HEK293 (cell line): Measurements from ENCODE around the gene RPL31.
A peak's percentile ranks its signal among the peaks of the same experiment; 100 is the strongest.

Experiments
- CTCF ChIA-PET: fragments of 350-600 bp; formaldehyde crosslinking; extraction: SDS; loops from one replicate; lab custom pipeline; 2021; ENCODE audit warnings: antibody characterized with exemption; lab: Yijun Ruan, JAX
- POLR2A ChIA-PET: fragments of 300-600 bp; formaldehyde crosslinking; extraction: SDS; loops from one replicate; lab custom pipeline; 2020; ENCODE audit warnings: antibody characterized with exemption, inconsistent platforms; lab: Yijun Ruan, JAX
- H3K27ac ChIP-seq: fragments of 200-500 bp; sonication (Bioruptor generic); 2 replicates; pipeline ENCODE4 v1.5.1; 2014; ENCODE audit warnings: low read depth, low read length, control low read depth, inconsistent platforms; ENCODE audit errors: extremely low read depth
- H3K36me3 ChIP-seq, 2 experiments: fragments of 200-500 bp in 1 of 2; sonication (Bioruptor generic) in 1 of 2; 1 replicate in 1 of 2; 2 replicates in 1 of 2; pipeline ENCODE4 v1.5.1; 2014 to 2017; ENCODE audit warnings: inconsistent platforms in 2 of 2, low read length in 2 of 2; ENCODE audit not compliant: control insufficient read depth in 2 of 2, insufficient read depth in 1 of 2
- H3K4me1 ChIP-seq: fragments of 200-500 bp; sonication (Bioruptor generic); 2 replicates; pipeline ENCODE4 v1.5.1; 2014; ENCODE audit warnings: mild to moderate bottlenecking, low read length, inconsistent platforms; ENCODE audit not compliant: control insufficient read depth, insufficient read depth
- H3K4me3 ChIP-seq: 2 replicates; pipeline ENCODE4 v1.5.1; 2011; ENCODE audit warnings: low read depth, mild to moderate bottlenecking, control low read depth, low read length, moderate library complexity
- H3K9me3 ChIP-seq: fragments of 200-500 bp; sonication (Bioruptor generic); 2 replicates; pipeline ENCODE4 v1.5.1; 2014; ENCODE audit warnings: low read depth, low read length, inconsistent platforms; ENCODE audit not compliant: control insufficient read depth, insufficient read depth
- KLF9 ChIP-seq: fragments of 450-650 bp; formaldehyde crosslinking; IDR thresholded peaks from 2 replicates; pipeline ENCODE4 v1.5.1; 2016; ENCODE audit warnings: missing biosample characterization, missing genetic modification characterization, low read depth
- MYNN ChIP-seq: fragments of 450-650 bp; formaldehyde crosslinking; IDR thresholded peaks from 2 replicates; pipeline ENCODE4 v1.5.1; 2016; ENCODE audit warnings: missing biosample characterization, missing genetic modification characterization, borderline replicate concordance
- MZF1 ChIP-seq: fragments of 450-650 bp; formaldehyde crosslinking; IDR thresholded peaks from 2 replicates; pipeline ENCODE4 v1.5.1; 2017; ENCODE audit warnings: missing biosample characterization, missing genetic modification characterization, borderline replicate concordance
- RBAK ChIP-seq: fragments of 450-650 bp; formaldehyde crosslinking; IDR thresholded peaks from 2 replicates; pipeline ENCODE4 v1.5.1; 2016; ENCODE audit warnings: missing biosample characterization, missing genetic modification characterization
- REPIN1 ChIP-seq: fragments of 450-650 bp; formaldehyde crosslinking; IDR thresholded peaks from 2 replicates; pipeline ENCODE4 v1.5.1; 2017; ENCODE audit warnings: missing biosample characterization, missing genetic modification characterization, low read depth
- ZFP3 ChIP-seq: fragments of 450-650 bp; formaldehyde crosslinking; IDR thresholded peaks from 2 replicates; pipeline ENCODE4 v1.5.1; 2016; ENCODE audit warnings: low read depth, missing biosample characterization, missing genetic modification characterization
- ZNF112 ChIP-seq: fragments of 450-650 bp; formaldehyde crosslinking; IDR thresholded peaks from 2 replicates; pipeline ENCODE4 v1.5.0; 2017; ENCODE audit warnings: missing biosample characterization, missing genetic modification characterization
- ZNF121 ChIP-seq: fragments of 450-650 bp; formaldehyde crosslinking; IDR thresholded peaks from 2 replicates; pipeline ENCODE4 v1.5.1; 2016; ENCODE audit warnings: missing biosample characterization, missing genetic modification characterization
- ZNF16 ChIP-seq: fragments of 450-650 bp; formaldehyde crosslinking; IDR thresholded peaks from 2 replicates; pipeline ENCODE4 v1.5.1; 2016; ENCODE audit warnings: low read depth, missing biosample characterization, missing genetic modification characterization
- ZNF175 ChIP-seq: fragments of 450-650 bp; formaldehyde crosslinking; IDR thresholded peaks from 2 replicates; pipeline ENCODE4 v1.5.1; 2016; ENCODE audit warnings: missing biosample characterization, missing genetic modification characterization
- ZNF211 ChIP-seq: fragments of 450-650 bp; formaldehyde crosslinking; IDR thresholded peaks from 2 replicates; pipeline ENCODE4 v1.5.1; 2016; ENCODE audit warnings: low read depth, missing biosample characterization, missing genetic modification characterization
- ZNF274 ChIP-seq, 2 experiments: fragments of 200-500 bp in 1 of 2; fragments of 450-650 bp in 1 of 2; sonication (Bioruptor generic) in 1 of 2; formaldehyde crosslinking in 1 of 2; IDR thresholded peaks; 2 replicates each; pipeline versions ENCODE4 v1.5.1 to v1.6.1; 2014 to 2016; ENCODE audit warnings: borderline replicate concordance in 1 of 2, inconsistent platforms in 1 of 2, low read length in 1 of 2, missing biosample characterization in 1 of 2, missing genetic modification characterization in 1 of 2
- ZNF335 ChIP-seq: fragments of 450-650 bp; formaldehyde crosslinking; conservative IDR thresholded peaks from 2 replicates; pipeline ENCODE4 v1.5.1; 2016; ENCODE audit warnings: missing biosample characterization, missing genetic modification characterization
- ZNF423 ChIP-seq: fragments of 450-650 bp; formaldehyde crosslinking; IDR thresholded peaks from 2 replicates; pipeline ENCODE4 v1.5.1; 2016; ENCODE audit warnings: missing biosample characterization, missing genetic modification characterization
- ZNF473 ChIP-seq: fragments of 450-650 bp; formaldehyde crosslinking; IDR thresholded peaks from 2 replicates; pipeline ENCODE4 v1.5.1; 2017; ENCODE audit warnings: missing biosample characterization, missing genetic modification characterization
- ZNF501 ChIP-seq: fragments of 450-650 bp; formaldehyde crosslinking; IDR thresholded peaks from 2 replicates; pipeline ENCODE4 v1.5.1; 2016; ENCODE audit warnings: missing biosample characterization, missing genetic modification characterization
- ZNF623 ChIP-seq: fragments of 450-650 bp; formaldehyde crosslinking; IDR thresholded peaks from 2 replicates; pipeline ENCODE4 v1.5.1; 2016; ENCODE audit warnings: missing biosample characterization, missing genetic modification characterization
- ZNF626 ChIP-seq: fragments of 450-650 bp; sonication (Bioruptor Pico); formaldehyde crosslinking; IDR thresholded peaks from 2 replicates; pipeline ENCODE4 v1.5.1; 2018; ENCODE audit warnings: missing biosample characterization, missing genetic modification characterization, inconsistent platforms
- ZNF76 ChIP-seq: fragments of 450-650 bp; formaldehyde crosslinking; IDR thresholded peaks from 2 replicates; pipeline ENCODE4; 2016; ENCODE audit warnings: low read depth, missing biosample characterization, missing genetic modification characterization, borderline replicate concordance
- ZXDB ChIP-seq: fragments of 450-650 bp; formaldehyde crosslinking; IDR thresholded peaks from 2 replicates; pipeline ENCODE4 v1.5.1; 2016; ENCODE audit warnings: missing biosample characterization, missing genetic modification characterization
- TF ChIP-seq, protein P1 (sequence below): fragments of 450-650 bp; formaldehyde crosslinking; IDR thresholded peaks from 2 replicates; pipeline ENCODE4 v1.5.1; 2016; ENCODE audit warnings: missing biosample characterization, missing genetic modification characterization

Gene RPL31

GRCh38 chr2:100989666-100990065, 12.4 kb upstream of the RPL31 start (continued):
- TF ChIP-seq ZNF623: 0 out of 2 replicates have a peak, but pooled peaks have one; percentile 11

DNA sequence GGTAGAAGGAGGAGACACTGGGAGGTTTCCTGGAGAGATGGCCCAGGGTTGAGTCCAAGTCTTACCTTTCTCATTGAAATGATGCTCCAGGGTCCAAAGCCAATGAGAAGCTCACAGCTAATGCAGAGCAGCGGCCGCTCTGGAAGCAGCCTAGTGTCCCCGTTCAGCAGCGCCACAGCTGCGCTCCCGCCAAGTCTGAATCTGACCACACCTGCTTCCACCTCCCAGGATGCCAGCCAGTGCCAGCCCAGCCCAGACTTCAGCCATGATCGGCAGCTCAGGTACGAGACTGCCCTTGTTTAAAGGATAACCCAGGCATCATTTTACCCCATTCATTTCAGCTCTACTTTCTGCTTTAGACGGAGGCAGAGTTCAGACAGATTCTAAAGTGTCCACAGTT, 11.9 kb upstream of the RPL31 start:
- ChIA-PET POLR2A (interaction anchor here (2.4 kb wide), 1 partner anchor 12 kb away, joined by 7 read pairs; the partner anchor contains the start of gene RPL31), CTCF (interaction anchor here (1.8 kb wide), 1 partner anchor 380 kb away, joined by 5 read pairs; no protein-coding TSS in a partner anchor)
- no peak for TF ChIP-seq ZNF626
- no peak for TF ChIP-seq MZF1
- TF ChIP-seq ZNF121 (tag by site-specific recombination): no peak
- TF ChIP-seq ZNF335: no peak
- TF ChIP-seq RBAK: no peak
- TF ChIP-seq MYNN (tag by site-specific recombination): no peak
- TF ChIP-seq ZNF501 (tag by site-specific recombination): no peak
- no peak for TF ChIP-seq ZNF473 (tag by site-specific recombination)
- TF ChIP-seq ZNF423 (tag by site-specific recombination): no peak
- TF ChIP-seq KLF9 (tag by site-specific recombination): no peak
- no peak for TF ChIP-seq ZNF16
- no peak for TF ChIP-seq ZNF274 (IDR thresholded peaks at IDR 0.05; ENCODE audit: low read length)
- no peak for TF ChIP-seq ZNF274 (tag by site-specific recombination; IDR thresholded peaks at IDR 0.05; ENCODE audit: borderline replicate concordance)
- TF ChIP-seq REPIN1 (tag by site-specific recombination): no peak
- no peak for TF ChIP-seq ZXDB
- TF ChIP-seq, protein P1, sequence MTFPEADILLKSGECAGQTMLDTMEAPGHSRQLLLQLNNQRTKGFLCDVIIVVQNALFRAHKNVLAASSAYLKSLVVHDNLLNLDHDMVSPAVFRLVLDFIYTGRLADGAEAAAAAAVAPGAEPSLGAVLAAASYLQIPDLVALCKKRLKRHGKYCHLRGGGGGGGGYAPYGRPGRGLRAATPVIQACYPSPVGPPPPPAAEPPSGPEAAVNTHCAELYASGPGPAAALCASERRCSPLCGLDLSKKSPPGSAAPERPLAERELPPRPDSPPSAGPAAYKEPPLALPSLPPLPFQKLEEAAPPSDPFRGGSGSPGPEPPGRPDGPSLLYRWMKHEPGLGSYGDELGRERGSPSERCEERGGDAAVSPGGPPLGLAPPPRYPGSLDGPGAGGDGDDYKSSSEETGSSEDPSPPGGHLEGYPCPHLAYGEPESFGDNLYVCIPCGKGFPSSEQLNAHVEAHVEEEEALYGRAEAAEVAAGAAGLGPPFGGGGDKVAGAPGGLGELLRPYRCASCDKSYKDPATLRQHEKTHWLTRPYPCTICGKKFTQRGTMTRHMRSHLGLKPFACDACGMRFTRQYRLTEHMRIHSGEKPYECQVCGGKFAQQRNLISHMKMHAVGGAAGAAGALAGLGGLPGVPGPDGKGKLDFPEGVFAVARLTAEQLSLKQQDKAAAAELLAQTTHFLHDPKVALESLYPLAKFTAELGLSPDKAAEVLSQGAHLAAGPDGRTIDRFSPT: no peak
- TF ChIP-seq ZFP3 (tag by site-specific recombination): no peak
- H3K36me3 ChIP-seq: peaks cover 0 to 6% of the 10 kb centered on the region in 2 experiments; a peak in 1 of 3 replicates
- H3K4me1 ChIP-seq: no peaks in the 10 kb centered on the region
- no peak overlapping the region for H3K4me3 ChIP-seq
- no peaks in the 10 kb centered on the region for H3K9me3 ChIP-seq
- no peak overlapping the region for H3K27ac ChIP-seq

GRCh38 chr2:100990650-100991403, 11.3 kb upstream of the RPL31 start:
- Histone ChIP-seq H3K4me1 (no peaks in the 10 kb centered on the region), H3K9me3 (no peaks in the 10 kb centered on the region), H3K4me3 (no peak overlapping the region), H3K36me3 (peaks cover 0 to 9% of the 10 kb centered on the region in 2 experiments; a peak in 2 of 3 replicates), H3K27ac (no peak overlapping the region)
- CTCF ChIA-PET: no interaction called here
- TF ChIP-seq ZNF211 (tag by site-specific recombination): no peak
- no peak for TF ChIP-seq ZNF76 (tag by site-specific recombination)
- TF ChIP-seq REPIN1 (tag by site-specific recombination): no peak
- no peak for TF ChIP-seq ZNF112 (tag by site-specific recombination)
- no peak for TF ChIP-seq ZNF175 (tag by site-specific recombination)
- POLR2A ChIA-PET: interaction anchor here (2.4 kb wide), 1 partner anchor 11 kb away, joined by 7 read pairs; the partner anchor contains the start of gene RPL31
